OCI-LY7 (cell line): ENCODE results near the gene LRCH3. TPM values are rescaled to one million over a fixed set of nuclear protein-coding genes. Genes with fewer than 3 reads are reported as not detected.

ENCODE experiments used
- BruUV-seq: library from RNA; stranded (reverse); fragments of 400-500 nt; replicated peaks from 2 replicates; lab custom pipeline; 2021; lab: Mats Ljungman, UMichigan
- CTCF ChIA-PET: fragments of 300-600 bp; sonication (Branson Sonifier 250); formaldehyde crosslinking; loops from one replicate; lab custom pipeline; 2022; ENCODE audit warnings: antibody characterized with exemption; ENCODE audit not compliant: unreplicated experiment; lab: Charles Lee
- POLR2A ChIA-PET: fragments of 300-600 bp; sonication (Branson Sonifier 250); formaldehyde crosslinking; loops from one replicate; lab custom pipeline; 2022; ENCODE audit warnings: antibody characterized with exemption; lab: Charles Lee
- DNase-seq: peaks from one replicate; pipeline ENCODE4 v3.0.0-alpha.2; 2015; ENCODE audit warnings: low spot score
- H2AFZ ChIP-seq: fragments of 200-600 bp; sonication (generic), shearing (Covaris generic); 2 replicates; pipeline ENCODE4 v1.6.1; 2014; ENCODE audit warnings: mild to moderate bottlenecking, antibody characterized with exemption, low read length, moderate library complexity
- H3K27ac ChIP-seq: fragments of 200-600 bp; sonication (generic); 2 replicates; pipeline ENCODE4 v1.5.1; 2014; ENCODE audit warnings: mixed run types, low read depth, mild to moderate bottlenecking, moderate library complexity, low read length, inconsistent platforms; ENCODE audit not compliant: poor library complexity, severe bottlenecking
- H3K36me3 ChIP-seq: fragments of 200-600 bp; sonication (generic); 2 replicates; pipeline ENCODE4 v1.6.1; 2014; ENCODE audit warnings: mild to moderate bottlenecking, antibody characterized with exemption, low read length, moderate library complexity, mixed read lengths; ENCODE audit not compliant: insufficient read depth
- H3K4me1 ChIP-seq: fragments of 200-600 bp; sonication (generic); 2 replicates; pipeline ENCODE4 v1.5.1; 2014; ENCODE audit warnings: mild to moderate bottlenecking, low read length; ENCODE audit not compliant: insufficient read depth, poor library complexity, severe bottlenecking
- H3K4me2 ChIP-seq: fragments of 200-600 bp; sonication (generic); 2 replicates; pipeline ENCODE4 v1.6.1; 2014; ENCODE audit warnings: mild to moderate bottlenecking, low read length
- H3K4me3 ChIP-seq: fragments of 200-600 bp; sonication (generic); 2 replicates; pipeline ENCODE4 v1.5.1; 2014; ENCODE audit warnings: mild to moderate bottlenecking, low read depth, low read length; ENCODE audit not compliant: poor library complexity, severe bottlenecking
- H3K79me2 ChIP-seq: fragments of 200-600 bp; sonication (generic); 2 replicates; pipeline ENCODE4 v1.6.1; 2016; ENCODE audit warnings: low read depth, mild to moderate bottlenecking, low read length, moderate library complexity, mixed read lengths; ENCODE audit not compliant: insufficient read depth
- H3K9me2 ChIP-seq: fragments of 200-600 bp; sonication (generic); 2 replicates; pipeline ENCODE4 v1.6.1; 2016; ENCODE audit warnings: mild to moderate bottlenecking, low read length, mixed read lengths; ENCODE audit not compliant: insufficient read depth
- H3K9me3 ChIP-seq: fragments of 200-600 bp; sonication (generic); 2 replicates; pipeline ENCODE4 v1.6.1; 2014; ENCODE audit warnings: mild to moderate bottlenecking, mixed run types, low read length, mixed read lengths
- H4K20me1 ChIP-seq: fragments of 200-600 bp; sonication (generic); 2 replicates; pipeline ENCODE4 v1.6.1; 2014; ENCODE audit warnings: mild to moderate bottlenecking, antibody characterized with exemption, low read length, moderate library complexity, mixed read lengths; ENCODE audit not compliant: insufficient read depth
- CTCF ChIP-seq: fragments of 200-600 bp; sonication (generic); conservative IDR thresholded peaks from 2 replicates; pipeline ENCODE4 v1.5.1; 2014; ENCODE audit warnings: mild to moderate bottlenecking, antibody characterized with exemption, low read length, moderate library complexity, mixed read lengths
- EZH2phosphoT487 ChIP-seq: fragments of 200-600 bp; sonication (generic); IDR thresholded peaks from 2 replicates; pipeline ENCODE4 v1.6.1; 2018; ENCODE audit warnings: low read depth, borderline replicate concordance, mild to moderate bottlenecking, mixed run types, antibody characterized with exemption, low read length, moderate library complexity, mixed read lengths
- intact Hi-C: fragments of 100-400 bp; cut with micrococcal nuclease; formaldehyde crosslinking; loops from one replicate; pipeline ENCODE4 v1.10.0; 2022; ENCODE audit not compliant: unreplicated experiment
- total RNA-seq, 2 experiments: library from RNA; depleted of rRNA in 1 of 2; stranded (reverse); fragments of >200 nt in 1 of 2; shearing (Covaris generic) in 1 of 2; gene quantifications; 2 replicates each; pipeline ENCODE4 v1.2.3, GENCODE V29; 2014 to 2022

The LRCH3 gene
- total RNA-seq, 2 experiments from 2014 or later, result 39.0 to 52.6 TPM

- peaks cover 46% of the 10 kb centered on the region for H3K36me3 ChIP-seq
- CTCF ChIA-PET, result no interaction called here
- TF ChIP-seq EZH2phosphoT487 (no peak), CTCF (no peak)
Measured at GRCh38 chr3:197856199-197856816, 65.3 kb downstream of the LRCH3 start.

GRCh38 chr3:197858133-197858532 is 67.1 kb downstream of the LRCH3 start:
- no peaks in the 10 kb centered on the region for H4K20me1 ChIP-seq
- H3K9me2 ChIP-seq, result no peaks in the 10 kb centered on the region
- no peak overlapping the region for H3K4me3 ChIP-seq
- BruUV-seq, result no TSS peak
- ChIA-PET POLR2A (interaction anchor here (0.6 kb wide), 1 partner anchor 271 kb away, joined by 5 read pairs; no protein-coding TSS in a partner anchor), CTCF (no interaction called here)
- H3K36me3 ChIP-seq, result peaks cover 31% of the 10 kb centered on the region; the same call in 1 of the 2 replicates
- DNase-seq, result no peak
- intact Hi-C loops, result no loop called here
- no peaks in the 10 kb centered on the region for H3K79me2 ChIP-seq
- no peak overlapping the region for H3K27ac ChIP-seq
- H2AFZ ChIP-seq, result no peak overlapping the region
- no peaks in the 10 kb centered on the region for H3K9me3 ChIP-seq
- TF ChIP-seq CTCF (no peak), EZH2phosphoT487 (no peak)
- H3K4me2 ChIP-seq, result no peak overlapping the region
- no peaks in the 10 kb centered on the region for H3K4me1 ChIP-seq

More at GRCh38 chr3:197856199-197856816, 65.3 kb downstream of the LRCH3 start:
- Histone ChIP-seq H3K9me2 (no peaks in the 10 kb centered on the region), H3K27ac (no peak overlapping the region), H4K20me1 (no peaks in the 10 kb centered on the region), H3K4me1 (no peaks in the 10 kb centered on the region), H3K9me3 (no peaks in the 10 kb centered on the region), H2AFZ (no peak overlapping the region), H3K79me2 (no peaks in the 10 kb centered on the region), H3K4me3 (no peak overlapping the region), H3K4me2 (no peak overlapping the region)
- intact Hi-C loops, result no loop called here
- DNase-seq, result no peak
- no TSS peak for BruUV-seq
- POLR2A ChIA-PET, result interaction anchor here (0.6 to 0.8 kb wide), 3 partner anchors 8 to 379 kb away, joined by 3 to 6 read pairs (median 3); no protein-coding TSS in a partner anchor

GRCh38 chr3:197858598-197858997 is 67.5 kb downstream of the LRCH3 start:
- POLR2A ChIA-PET, result no interaction called here
- H3K36me3 ChIP-seq, result peaks cover 30% of the 10 kb centered on the region; the same call in 1 of the 2 replicates
- H2AFZ ChIP-seq, result no peak overlapping the region
- DNase-seq, result no peak
- no peaks in the 10 kb centered on the region for H4K20me1 ChIP-seq
- no peaks in the 10 kb centered on the region for H3K4me1 ChIP-seq
- H3K4me3 ChIP-seq, result no peak overlapping the region
- intact Hi-C loops, result no loop called here
- H3K4me2 ChIP-seq, result no peak overlapping the region
- CTCF ChIA-PET, result interaction anchor here (0.6 kb wide), 1 partner anchor 11 kb away, joined by 3 read pairs; no protein-coding TSS in a partner anchor
- no peaks in the 10 kb centered on the region for H3K9me2 ChIP-seq
- H3K79me2 ChIP-seq, result no peaks in the 10 kb centered on the region
- TF ChIP-seq EZH2phosphoT487 (no peak), CTCF (no peak)
- no peak overlapping the region for H3K27ac ChIP-seq
- H3K9me3 ChIP-seq, result no peaks in the 10 kb centered on the region
- BruUV-seq, result no TSS peak
